Heart left ventricle (tissue), 16 donors: Measurements from ENCODE around the gene TBCD. TPM values are rescaled to one million over a fixed set of nuclear protein-coding genes. Genes with fewer than 3 reads are reported as not detected.
"Not testable (repeated sequence)": the region's sequence is repeated elsewhere in the genome, so short reads cannot be mapped to it uniquely, and the experiment has no call there.

Source experiments
- ATAC-seq, 4 donors: fragments of 200-7000 bp; cut with Tn5 transposase; one replicate each; pipeline ENCODE4 v1.9.1; 2020 to 2022; ENCODE audit warnings: moderate library complexity in 4 of 4, mild to moderate bottlenecking in 3 of 4, moderate number of reproducible peaks in 1 of 4
- DNase-seq, 5 donors: peaks; one replicate each; pipeline ENCODE4 v3.0.0-alpha.2; 2020
- H3K27ac ChIP-seq, 12 donors: fragments of 200-600 bp; sonication (generic) in 4 of 12; one replicate each; pipeline versions ENCODE4 v1.5.0 to v1.8.0; 2016 to 2022; ENCODE audit warnings: mild to moderate bottlenecking in 2 of 12
- H3K27me3 ChIP-seq, 9 donors: fragments of 200-600 bp; sonication (generic) in 2 of 9; one replicate each; pipeline versions ENCODE4 v1.5.1 to v1.8.0; 2016 to 2022; ENCODE audit warnings: mild to moderate bottlenecking in 3 of 9
- H3K36me3 ChIP-seq, 9 donors: fragments of 200-600 bp; sonication (generic) in 2 of 9; one replicate each; pipeline versions ENCODE4 v1.5.0 to v1.8.0; 2018 to 2022; ENCODE audit warnings: mild to moderate bottlenecking in 2 of 9
- H3K4me1 ChIP-seq, 12 donors: fragments of 200-600 bp; sonication (generic) in 4 of 12; one replicate each; pipeline versions ENCODE4 v1.5.0 to v1.8.0; 2016 to 2022; ENCODE audit warnings: mild to moderate bottlenecking in 3 of 12
- H3K4me3 ChIP-seq, 12 donors: fragments of 200-600 bp; sonication (generic) in 4 of 12; one replicate each; pipeline versions ENCODE4 v1.5.0 to v1.8.0; 2017 to 2022; ENCODE audit warnings: mild to moderate bottlenecking in 9 of 12, moderate library complexity in 4 of 12
- H3K9me3 ChIP-seq, 12 donors: fragments of 200-600 bp; sonication (generic) in 4 of 12; one replicate each; pipeline versions ENCODE4 v1.5.0 to v1.8.0; 2016 to 2022; ENCODE audit warnings: mild to moderate bottlenecking in 1 of 12
- POLR2A ChIP-seq, 2 donors: fragments of 450-650 bp; IDR thresholded peaks; one replicate each; pipeline ENCODE4 v1.6.1; 2017; ENCODE audit warnings: antibody characterized with exemption in 2 of 2, mild to moderate bottlenecking in 2 of 2, moderate library complexity in 2 of 2
- WGBS, 4 donors: extraction: QIAGEN DNeasy Blood & Tissue Kit in 2 of 4; methylation state at CpG; one replicate each; pipeline versions ENCODE4 v1.1.5 to v1.1.7; 2013 to 2018; 5-methylcytosine and 5-hydroxymethylcytosine counted together
- intact Hi-C, 10 donors: fragments of 100-400 bp; cut with DNase I; formaldehyde crosslinking; loops; one replicate each; pipeline versions ENCODE4 v1.11.1 to v1.14.2; 2022
- polyA plus RNA-seq, 2 donors: library from polyadenylated mRNA; stranded (reverse); fragments of 200-250 nt; gene quantifications; one replicate each; pipeline ENCODE4 v1.2.3, GENCODE V29; 2013
- total RNA-seq, 9 donors: library from RNA; depleted of rRNA in 2 of 9; stranded (reverse); fragments of >200 nt in 2 of 9; fragmentation: NEBNext Ultra II Directional in 3 of 9; extraction: Animal tissue kit (Norgen Biotek cat#: 25700) in 3 of 9; gene quantifications; one replicate each; pipeline versions ENCODE4 v1.1.0 to v1.2.4, GENCODE V29; 2016 to 2023
- TF ChIP-seq, protein P1 (sequence below), 12 donors: fragments of 200-600 bp; sonication (generic) in 4 of 12; IDR thresholded peaks; one replicate each; pipeline versions ENCODE4 v1.5.0 to v1.8.0; 2018 to 2022; ENCODE audit warnings: antibody characterized with exemption in 12 of 12, mild to moderate bottlenecking in 5 of 12
- donor health status: ischemic (EF 13 %, LVEDD 7.1; RV severe dilation, severe dysfunction).
- donor health status: healthy with polysubstance abuse.
- donor health status: DM: no; HTN: yes; CAD: no.
- donor health status: DM: no; HTN: no; CAD: no.
- donor health status: ischemic (EF 25% LVEDD 6.9; RV normal size, moderate dysfunction).
- donor health status: ischemic (EF 25% LVEDD 5.7; RV mildly dilated, moderate dysfunction).
- donor health status: healthy.
- donor health status: DM: yes; HTN: yes; CAD: no.
- donor health status: ischemic (EF 35%, LVEDD 5.7; RV mildly dilated, moderate dysfunction).
- donor health status: nonischemic (EF 11% LVEDD 7.7; RV severe dilation, severe dysfunction).
- donor health status: DM: yes; HTN: yes; CAD: no.
- donor health status: PGD.
- donor health status: ischemic (EF 29% LVEDD 5.4; RV normal size, mild dysfunction).
- donor health status: nonischemic (EF 23%, LVEDD 6.1; RV moderate dilation, normal function).

The TBCD gene
- total and polyA plus RNA-seq, 11 donors, result 36.9 to 98.4 (median 58.5) TPM

DNA sequence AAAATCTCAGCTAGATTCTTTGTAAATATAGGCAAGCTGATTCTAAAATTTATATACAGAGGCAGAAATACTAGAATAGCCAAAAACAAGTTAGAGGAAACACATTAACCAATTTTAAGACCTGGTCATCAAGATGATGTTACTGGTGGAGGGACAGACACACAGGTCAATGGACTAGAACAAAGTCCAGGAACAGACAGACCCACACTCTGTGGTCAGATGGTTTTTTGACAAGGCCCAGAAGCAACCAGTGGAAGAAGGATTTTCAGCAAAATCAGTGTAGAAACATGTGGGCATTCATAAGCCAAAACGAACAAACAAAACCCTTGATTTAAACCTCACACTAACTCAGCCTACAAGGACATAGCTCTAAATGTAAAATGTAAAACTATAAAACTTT, 227.9 kb downstream of the TBCD start:
- WGBS, 4 donors, result 85 to 89% (median 88%) methylated on average over 1 of the region's 1 CpG
- H3K27ac ChIP-seq, result peak overlapping the region in 1 of 12 donors; percentile 85
- peaks cover 0 to 21% (median 0%) of the 10 kb centered on the region in 12 donors for H3K4me1 ChIP-seq
- H3K36me3 ChIP-seq, result no peaks in the 10 kb centered on the region
- intact Hi-C loops, result no loop called here
- no peaks in the 10 kb centered on the region for H3K27me3 ChIP-seq
- H3K4me3 ChIP-seq, result no peak overlapping the region
- no peak for DNase-seq
- TF ChIP-seq, protein P1, sequence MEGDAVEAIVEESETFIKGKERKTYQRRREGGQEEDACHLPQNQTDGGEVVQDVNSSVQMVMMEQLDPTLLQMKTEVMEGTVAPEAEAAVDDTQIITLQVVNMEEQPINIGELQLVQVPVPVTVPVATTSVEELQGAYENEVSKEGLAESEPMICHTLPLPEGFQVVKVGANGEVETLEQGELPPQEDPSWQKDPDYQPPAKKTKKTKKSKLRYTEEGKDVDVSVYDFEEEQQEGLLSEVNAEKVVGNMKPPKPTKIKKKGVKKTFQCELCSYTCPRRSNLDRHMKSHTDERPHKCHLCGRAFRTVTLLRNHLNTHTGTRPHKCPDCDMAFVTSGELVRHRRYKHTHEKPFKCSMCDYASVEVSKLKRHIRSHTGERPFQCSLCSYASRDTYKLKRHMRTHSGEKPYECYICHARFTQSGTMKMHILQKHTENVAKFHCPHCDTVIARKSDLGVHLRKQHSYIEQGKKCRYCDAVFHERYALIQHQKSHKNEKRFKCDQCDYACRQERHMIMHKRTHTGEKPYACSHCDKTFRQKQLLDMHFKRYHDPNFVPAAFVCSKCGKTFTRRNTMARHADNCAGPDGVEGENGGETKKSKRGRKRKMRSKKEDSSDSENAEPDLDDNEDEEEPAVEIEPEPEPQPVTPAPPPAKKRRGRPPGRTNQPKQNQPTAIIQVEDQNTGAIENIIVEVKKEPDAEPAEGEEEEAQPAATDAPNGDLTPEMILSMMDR (IDR thresholded peaks at IDR 0.05), result no peak
- TF ChIP-seq POLR2A (IDR thresholded peaks at IDR 0.05), result no peak
- ATAC-seq, result no peak
- H3K9me3 ChIP-seq, result no peaks in the 10 kb centered on the region

DNA sequence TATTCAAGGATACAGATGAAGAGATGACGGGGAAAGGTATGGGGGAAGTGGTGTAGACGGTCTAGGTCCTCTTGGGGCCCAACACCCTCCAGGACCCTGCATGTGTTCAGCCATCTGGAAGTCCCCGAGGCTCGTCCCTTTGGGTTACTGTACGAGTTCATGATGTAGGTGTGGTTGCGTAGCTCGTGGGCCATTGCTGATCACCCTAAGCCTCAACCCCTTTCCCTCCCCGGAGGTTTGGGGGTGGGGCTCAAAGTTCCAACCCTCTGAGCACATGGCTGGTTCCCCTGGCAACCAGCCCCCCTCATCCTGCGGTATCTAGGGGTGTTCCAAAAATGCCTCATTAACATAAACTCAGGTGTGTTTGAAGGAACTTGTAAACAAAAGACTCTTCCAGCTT, 228.8 kb downstream of the TBCD start:
- Histone ChIP-seq H3K4me1 (peaks cover 0 to 22% (median 0%) of the 10 kb centered on the region in 12 donors), H3K9me3 (no peaks in the 10 kb centered on the region), H3K27me3 (no peaks in the 10 kb centered on the region), H3K4me3 (no peak overlapping the region), H3K27ac (no peak overlapping the region), H3K36me3 (no peaks in the 10 kb centered on the region)
- ATAC-seq (no peak), DNase-seq (no peak)
- intact Hi-C loops, result no loop called here
- TF ChIP-seq, protein P1 (IDR thresholded peaks at IDR 0.05), result no peak
- TF ChIP-seq POLR2A (IDR thresholded peaks at IDR 0.05), result no peak
- 75 to 85% (median 81%) methylated on average over 9 of the region's 9 CpGs for WGBS, 4 donors

DNA sequence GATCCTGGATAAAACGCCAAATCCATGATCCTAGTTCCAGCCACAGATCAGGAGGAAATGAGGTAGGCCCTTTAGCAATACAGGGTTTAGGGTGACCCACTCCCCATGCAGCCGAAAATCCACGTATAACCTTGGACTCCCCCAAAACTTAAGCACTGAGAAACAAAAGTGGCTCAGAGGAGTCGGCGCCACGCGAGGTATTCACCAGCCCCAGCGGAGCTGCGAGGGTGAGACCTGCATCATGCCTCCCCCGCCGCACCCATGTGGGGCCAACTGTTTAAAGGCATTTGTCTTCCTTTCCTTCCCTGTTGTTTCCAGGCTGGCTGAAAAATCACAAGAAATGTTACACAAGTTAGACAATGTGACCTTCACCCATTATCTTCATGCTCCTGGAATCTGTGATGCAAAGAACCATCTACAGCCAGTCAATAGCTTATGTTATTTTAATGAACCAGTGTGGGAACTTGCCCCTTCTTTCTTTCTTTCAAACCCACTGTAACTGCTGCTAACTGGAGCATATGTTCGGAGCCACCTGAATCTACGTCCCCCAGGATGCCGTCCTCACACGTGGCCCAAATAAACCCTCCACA, 229.4 kb downstream of the TBCD start:
- Histone ChIP-seq H3K4me1 (peaks cover 0 to 28% (median 0%) of the 10 kb centered on the region in 12 donors), H3K9me3 (no peaks in the 10 kb centered on the region), H3K27me3 (no peaks in the 10 kb centered on the region), H3K4me3 (no peak overlapping the region), H3K36me3 (no peaks in the 10 kb centered on the region), H3K27ac (no peak overlapping the region)
- intact Hi-C loops, result no loop called here
- ATAC-seq (no peak), DNase-seq (no peak)
- 86 to 93% (median 90%) methylated on average over 15 of the region's 15 CpGs for WGBS, 4 donors
- TF ChIP-seq POLR2A (IDR thresholded peaks at IDR 0.05), result no peak
- TF ChIP-seq, protein P1 (IDR thresholded peaks at IDR 0.05), result no peak

DNA sequence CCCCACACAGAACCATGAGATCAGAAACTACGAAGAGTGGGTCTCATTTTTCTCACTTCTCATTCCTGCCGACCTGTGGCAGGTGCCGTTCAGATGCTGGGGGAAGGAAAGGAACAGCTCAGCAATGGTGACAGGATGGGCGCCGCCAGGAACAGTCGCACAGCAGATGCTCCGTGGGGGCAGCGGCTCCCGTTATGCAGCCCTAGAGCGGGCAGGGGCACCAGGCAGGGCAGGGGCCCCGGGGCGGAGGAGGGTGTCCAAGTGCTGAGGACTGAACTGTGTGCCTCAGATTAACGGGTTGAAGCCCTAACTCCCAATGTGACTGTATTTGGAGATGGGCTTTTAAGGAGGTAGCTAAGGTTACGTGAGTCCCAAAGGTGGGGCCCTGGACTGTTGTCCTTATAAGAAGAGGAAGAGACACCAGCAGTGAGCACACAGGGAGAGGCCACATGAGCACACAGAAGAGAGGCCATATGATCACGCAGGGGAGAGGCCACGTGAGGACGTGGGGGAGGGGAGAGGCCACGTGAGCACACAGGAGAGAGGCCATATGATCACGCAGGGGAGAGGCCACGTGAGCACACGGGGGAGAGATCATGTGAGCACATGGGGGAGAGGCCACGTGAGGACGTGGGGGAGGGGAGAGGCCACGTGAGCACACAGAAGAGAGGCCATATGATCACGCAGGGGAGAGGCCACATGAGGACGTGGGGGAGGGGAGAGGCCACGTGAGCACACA, 231.8 kb downstream of the TBCD start:
- intact Hi-C loops, result no loop called here
- Histone ChIP-seq H3K27ac (no peak overlapping the region), H3K27me3 (no peaks in the 10 kb centered on the region), H3K4me3 (no peak overlapping the region), H3K4me1 (peaks cover 0 to 28% (median 0%) of the 10 kb centered on the region in 12 donors), H3K9me3 (no peaks in the 10 kb centered on the region), H3K36me3 (no peaks in the 10 kb centered on the region)
- ATAC-seq, result no peak
- no peak for DNase-seq
- TF ChIP-seq, protein P1 (IDR thresholded peaks at IDR 0.05), result no peak
- TF ChIP-seq POLR2A (IDR thresholded peaks at IDR 0.05), result no peak
- WGBS, 4 donors, result 94 to 95% (median 94%) methylated on average over 27 of the region's 27 CpGs

DNA sequence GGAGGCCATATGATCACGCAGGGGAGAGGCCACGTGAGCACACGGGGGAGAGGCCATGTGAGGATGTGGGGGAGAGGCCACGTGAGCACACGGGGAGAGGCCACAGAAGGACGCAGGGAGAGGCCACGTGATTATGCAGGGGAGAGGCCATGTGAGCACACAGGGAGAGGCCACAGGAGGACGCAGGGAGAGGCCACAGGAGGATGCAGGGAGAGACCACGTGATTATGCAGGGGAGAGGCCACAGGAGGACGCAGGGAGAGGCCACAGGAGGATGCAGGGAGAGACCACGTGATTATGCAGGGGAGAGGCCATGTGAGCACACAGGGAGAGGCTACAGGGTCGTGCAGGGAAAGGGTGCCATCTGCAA, 232.4 kb downstream of the TBCD start:
- ATAC-seq, result peak in 1 of 4 donors; percentile 18
- H3K36me3 ChIP-seq, H3K27ac ChIP-seq, DNase-seq, H3K4me3 ChIP-seq, intact Hi-C loops, H3K27me3 ChIP-seq, H3K9me3 ChIP-seq: not testable (repeated sequence)
- 77 to 92% (median 84%) methylated on average over 12 of the region's 12 CpGs for WGBS, 4 donors
- peaks cover 0 to 24% (median 0%) of the 10 kb centered on the region in 12 donors for H3K4me1 ChIP-seq
